Ishikawa (cell line): ENCODE results near the gene ADAMTSL1.

ENCODE experiments used
- NFIC ChIP-seq: IDR thresholded peaks from 2 replicates; pipeline ENCODE4 v1.6.1; 2012
- TAF1 ChIP-seq: IDR thresholded peaks from 2 replicates; pipeline ENCODE4 v1.6.1; 2012; ENCODE audit warnings: low read depth, mild to moderate bottlenecking

- TF ChIP-seq TAF1 (no peak), NFIC (no peak)
Observed at GRCh38 chr9:18743971-18744370, 270.0 kb downstream of the ADAMTSL1 start.
